Ishikawa (cell line): Measurements from ENCODE around the gene RNASE2.
"Not testable (repeated sequence)": the region's sequence is repeated elsewhere in the genome, so short reads cannot be mapped to it uniquely, and the experiment has no call there.

Experiments
- CEBPB ChIP-seq: IDR thresholded peaks from 2 replicates; pipeline ENCODE4 v1.6.1; 2012
- CREB1 ChIP-seq: IDR thresholded peaks from 2 replicates; pipeline ENCODE4 v1.6.1; 2012; ENCODE audit warnings: low read depth
- EGR1 ChIP-seq: IDR thresholded peaks from 2 replicates; pipeline ENCODE4 v1.6.1; 2012
- EP300 ChIP-seq: IDR thresholded peaks from 2 replicates; pipeline ENCODE4 v1.6.1; 2012; ENCODE audit warnings: borderline replicate concordance
- FOXM1 ChIP-seq: IDR thresholded peaks from 2 replicates; pipeline ENCODE4 v1.6.1; 2012; ENCODE audit warnings: low read depth, borderline replicate concordance
- MAX ChIP-seq: IDR thresholded peaks from 2 replicates; pipeline ENCODE4 v1.6.1; 2012
- NFIC ChIP-seq: IDR thresholded peaks from 2 replicates; pipeline ENCODE4 v1.6.1; 2012
- RAD21 ChIP-seq: IDR thresholded peaks from 2 replicates; pipeline ENCODE4 v1.6.1; 2012; ENCODE audit warnings: low read depth
- REST ChIP-seq: IDR thresholded peaks from 2 replicates; pipeline ENCODE4 v1.6.1; 2012; ENCODE audit warnings: low read depth, mild to moderate bottlenecking
- TAF1 ChIP-seq: IDR thresholded peaks from 2 replicates; pipeline ENCODE4 v1.6.1; 2012; ENCODE audit warnings: low read depth, mild to moderate bottlenecking
- TCF12 ChIP-seq: IDR thresholded peaks from 2 replicates; pipeline ENCODE4 v1.6.1; 2012; ENCODE audit warnings: low read depth
- TEAD4 ChIP-seq: IDR thresholded peaks from 2 replicates; pipeline ENCODE4 v1.6.1; 2012
- YY1 ChIP-seq: IDR thresholded peaks from 2 replicates; pipeline ENCODE4 v1.6.1; 2012; ENCODE audit warnings: low read depth
- ZBTB7A ChIP-seq: IDR thresholded peaks from 2 replicates; pipeline ENCODE4 v1.6.1; 2012; ENCODE audit warnings: low read depth
- TF ChIP-seq, protein P1 (sequence below): IDR thresholded peaks from 2 replicates; pipeline ENCODE4 v1.6.1; 2012

Gene RNASE2

DNA sequence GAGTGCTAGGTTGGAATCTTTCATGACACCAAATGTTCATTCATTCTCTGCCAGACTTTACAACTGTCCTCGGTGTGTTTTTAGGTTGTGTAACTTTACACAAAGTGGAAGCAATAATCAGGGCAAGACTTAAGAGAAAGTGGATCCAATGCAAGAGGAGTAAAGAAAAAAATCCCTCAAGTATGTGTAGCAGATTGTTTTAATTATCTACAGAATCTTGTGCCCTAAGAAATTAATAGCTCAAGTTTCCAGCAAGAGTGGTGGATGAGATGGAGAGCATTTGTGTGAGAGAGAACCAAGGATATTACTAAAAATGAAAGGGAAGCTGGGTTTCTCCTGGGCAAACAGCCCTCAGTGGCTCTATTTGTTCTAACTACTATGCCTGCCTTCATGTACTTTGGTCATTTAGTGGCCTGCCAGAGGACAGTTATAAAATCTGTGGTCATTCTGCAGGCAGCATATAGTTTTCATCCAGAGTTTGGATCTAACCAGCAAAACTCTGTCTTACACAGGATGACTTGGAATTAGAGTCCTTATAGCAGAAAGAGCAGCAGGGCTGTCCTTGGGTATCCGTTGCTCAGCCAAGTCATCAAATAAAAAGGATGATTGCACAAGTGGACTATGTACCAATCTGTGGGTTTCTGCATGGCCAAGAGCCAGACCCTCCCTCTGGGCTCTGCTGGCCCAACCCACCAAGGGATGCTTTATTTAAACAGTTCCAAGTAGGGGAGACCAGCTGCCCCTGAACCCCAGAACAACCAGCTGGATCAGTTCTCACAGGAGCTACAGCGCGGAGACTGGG, at the start of gene RNASE2:
RNASE2 (plus strand) TSS at position 752 of the 802 bp plus-strand sequence. CDS start 285 bp downstream, outside the sequence.
- not testable (repeated sequence) for TF ChIP-seq MAX, CEBPB, EP300

DNA sequence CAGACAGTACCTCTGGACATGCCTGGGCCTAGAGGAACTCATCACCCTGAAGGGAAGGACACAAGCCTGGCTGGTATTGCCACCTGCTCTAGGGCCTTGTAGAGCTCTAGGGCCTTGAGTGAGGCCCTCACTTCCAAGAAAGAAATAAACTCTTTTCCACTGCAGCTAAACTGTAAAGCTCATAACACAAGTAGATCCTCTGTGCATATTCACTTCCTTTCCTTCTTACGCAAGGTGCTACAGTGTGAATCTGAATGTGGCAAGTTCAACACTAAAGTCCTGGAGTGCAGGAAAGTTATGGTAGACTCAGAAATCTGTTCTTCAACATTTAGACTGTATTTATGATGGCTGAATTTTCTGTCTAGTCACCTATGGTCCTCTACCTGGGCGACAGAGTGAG, 49.6 kb upstream of the RNASE2 start:
- TF ChIP-seq MAX, result no peak
- no peak for TF ChIP-seq REST
- no peak for TF ChIP-seq EP300
- no peak for TF ChIP-seq RAD21

GRCh38 chr14:20907214-20907613, 48.1 kb upstream of the RNASE2 start:
- TF ChIP-seq ZBTB7A (no peak), TCF12 (no peak), EGR1 (no peak), CREB1 (no peak), CEBPB (no peak), NFIC (no peak), RAD21 (no peak), TAF1 (no peak), YY1 (no peak), TEAD4 (no peak), EP300 (no peak), FOXM1 (no peak), REST (no peak), MAX (no peak)
- TF ChIP-seq, protein P1, sequence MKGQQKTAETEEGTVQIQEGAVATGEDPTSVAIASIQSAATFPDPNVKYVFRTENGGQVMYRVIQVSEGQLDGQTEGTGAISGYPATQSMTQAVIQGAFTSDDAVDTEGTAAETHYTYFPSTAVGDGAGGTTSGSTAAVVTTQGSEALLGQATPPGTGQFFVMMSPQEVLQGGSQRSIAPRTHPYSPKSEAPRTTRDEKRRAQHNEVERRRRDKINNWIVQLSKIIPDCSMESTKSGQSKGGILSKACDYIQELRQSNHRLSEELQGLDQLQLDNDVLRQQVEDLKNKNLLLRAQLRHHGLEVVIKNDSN, result no peak

DNA sequence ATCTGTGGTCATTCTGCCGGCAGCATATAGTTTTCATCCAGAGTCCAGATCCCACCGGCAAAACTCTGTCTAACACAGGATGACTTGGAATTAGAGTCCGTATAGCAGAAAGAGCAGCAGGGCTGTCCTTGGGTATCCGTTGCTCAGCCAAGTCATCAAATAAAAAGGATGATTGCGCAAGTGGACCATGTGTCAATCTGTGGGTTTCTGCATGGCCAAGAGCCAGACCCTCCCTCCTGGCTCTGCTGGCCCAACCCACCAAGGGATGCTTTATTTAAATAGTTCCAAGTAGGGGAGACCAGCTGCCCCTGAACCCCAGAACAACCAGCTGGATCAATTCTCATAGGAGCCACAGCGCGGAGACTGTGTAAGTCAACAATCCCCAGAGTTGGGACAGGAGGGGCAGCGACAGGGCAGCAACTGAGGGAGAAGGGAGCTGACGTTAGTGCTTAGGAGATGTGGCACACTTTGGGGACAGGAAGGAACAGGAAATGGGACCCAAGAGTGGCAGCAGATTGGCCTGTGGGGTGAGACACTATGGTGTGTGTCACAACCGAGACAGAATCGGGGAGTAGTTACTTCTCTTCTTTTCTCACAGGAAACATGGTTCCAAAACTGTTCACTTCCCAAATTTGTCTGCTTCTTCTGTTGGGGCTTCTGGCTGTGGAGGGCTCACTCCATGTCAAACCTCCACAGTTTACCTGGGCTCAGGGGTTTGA, 36.1 kb upstream of the RNASE2 start:
- TF ChIP-seq CEBPB, result peak; percentile 53; the same call in 1 of the 2 replicates

- TF ChIP-seq CEBPB (no peak), TCF12 (no peak), CREB1 (no peak), TEAD4 (no peak), TAF1 (no peak), EP300 (no peak), RAD21 (peak; percentile 25; the same call in 1 of the 2 replicates), FOXM1 (no peak)
Observed at GRCh38 chr14:20934148-20934762, 21.0 kb upstream of the RNASE2 start.

- no peak for TF ChIP-seq EGR1
- no peak for TF ChIP-seq RAD21
- TF ChIP-seq CEBPB, result no peak
- TF ChIP-seq TAF1, result no peak
- no peak for TF ChIP-seq TCF12
- TF ChIP-seq TEAD4, result no peak
- no peak for TF ChIP-seq EP300
Observed at GRCh38 chr14:20935303-20935984, 19.8 kb upstream of the RNASE2 start.
